ENCODE results near the gene CLMN. TPM values are rescaled to one million over a fixed set of nuclear protein-coding genes. Genes with fewer than 3 reads are reported as not detected.

The CLMN gene
- total and polyA plus RNA-seq, 10 of the 15 experiments (the other 5 are each of a cell fraction or from before 2014, with no cell fraction given) = 7.8 to 49.3 (median 18.5) TPM

DNA sequence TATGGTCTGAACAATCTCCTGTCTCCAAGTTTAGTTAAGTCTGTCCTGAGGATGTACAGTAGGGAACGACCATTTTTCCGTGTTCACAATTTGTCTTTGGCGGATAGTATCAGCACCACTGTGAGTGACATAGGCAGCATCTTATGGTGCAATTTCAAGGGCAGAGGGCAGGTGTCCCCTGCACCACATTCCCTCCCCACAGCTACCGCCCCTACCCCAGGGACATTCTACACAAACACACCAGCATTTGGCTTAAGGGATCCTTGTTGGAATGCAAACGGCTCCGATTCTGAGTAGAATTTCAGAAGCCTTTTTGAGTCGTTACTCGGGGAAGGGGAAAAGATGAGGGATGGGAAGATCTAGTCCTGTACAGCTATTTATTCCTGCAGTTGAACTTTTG is 137.3 kb downstream of the CLMN start:
- in situ Hi-C loops (cut with MboI) = no loop called here
- no peak for TF ChIP-seq ATF3 (IDR thresholded peaks at IDR 0.05; ENCODE audit: borderline replicate concordance, extremely low read depth, low read depth, low read length)
- TF ChIP-seq NFYB (IDR thresholded peaks at IDR 0.05; ENCODE audit: insufficient read depth, low read depth, low read length) = no peak
- TF ChIP-seq RBBP5 (conservative IDR thresholded peaks at IDR 0.05) = no peak
- TF ChIP-seq ZNF274 (IDR thresholded peaks at IDR 0.05; ENCODE audit: insufficient read depth, insufficient read length) = no peak
- TF ChIP-seq SRF (IDR thresholded peaks at IDR 0.05; ENCODE audit: low read depth in 2 of 2, low read length in 2 of 2) = no peak
- no peak for TF ChIP-seq BHLHE40 (IDR thresholded peaks at IDR 0.05; ENCODE audit: borderline replicate concordance in 1 of 2, low read depth in 2 of 2, low read length in 1 of 2)
- TF ChIP-seq NFIC (IDR thresholded peaks at IDR 0.05; ENCODE audit: low read depth, low read length) = no peak
- no peak for TF ChIP-seq RCOR1 (conservative IDR thresholded peaks at IDR 0.05; ENCODE audit: low read depth, low read length)
- TF ChIP-seq MEF2A (IDR thresholded peaks at IDR 0.05; ENCODE audit: insufficient read depth, low read depth, low read length) = no peak
- TF ChIP-seq ZSCAN29 (IDR thresholded peaks at IDR 0.05) = no peak
- no peak for TF ChIP-seq JUND (IDR thresholded peaks at IDR 0.05; ENCODE audit: low read depth, low read length)
- no peak for TF ChIP-seq NR2C1 (IDR thresholded peaks at IDR 0.05)
- no peak for TF ChIP-seq CEBPZ (IDR thresholded peaks at IDR 0.05; ENCODE audit: low read depth, low read length)
- TF ChIP-seq ZZZ3 (IDR thresholded peaks at IDR 0.05; ENCODE audit: control insufficient read depth, insufficient read length, low read depth) = no peak
- Histone ChIP-seq H2AFZ (ENCODE audit: control insufficient read depth, low read depth, low read length) (no peak overlapping the region), H3K79me2 (ENCODE audit: control insufficient read depth, insufficient read depth, low read length) (no peaks in the 10 kb centered on the region), H3K4me1 (ENCODE audit: control insufficient read depth, insufficient read depth, low read length) (no peaks in the 10 kb centered on the region), H4K20me1 (ENCODE audit: control insufficient read depth, insufficient read depth) (no peaks in the 10 kb centered on the region), H3K4me3 (no peak overlapping the region), H3K36me3 (ENCODE audit: control insufficient read depth in 2 of 2, insufficient read depth in 2 of 2, low read length in 1 of 2) (no peaks in the 10 kb centered on the region), H3K9ac (ENCODE audit: control insufficient read depth, insufficient read depth, low read length) (no peak overlapping the region), H3K27me3 (replicated peaks in 1 of 2; ENCODE audit: control insufficient read depth in 2 of 2, insufficient read depth in 2 of 2, low read length in 1 of 2) (no peaks in the 10 kb centered on the region), H3K4me2 (ENCODE audit: control insufficient read depth, insufficient read depth) (no peak overlapping the region), H3K27ac (ENCODE audit: control insufficient read depth, insufficient read depth) (no peak overlapping the region), H3K9me3 (replicated peaks; ENCODE audit: control insufficient read depth, insufficient read depth, low read length) (no peaks in the 10 kb centered on the region)
- ChIA-PET CTCF (interaction anchor here (1.1 to 5.8 kb wide), 4 partner anchors 8 to 179 kb away, joined by 3 to 54 read pairs (median 6); no protein-coding TSS in a partner anchor), POLR2A (interaction anchor here (0.8 to 1.7 kb wide), 2 partner anchors 9 to 11 kb away, joined by 4 to 7 read pairs; no protein-coding TSS in a partner anchor), SMC1A (ENCODE audit: uncharacterized antibody, unreplicated experiment) (interaction anchor here (0.6 to 3.9 kb wide), 10 partner anchors 10 to 145 kb away, joined by 3 to 36 read pairs (median 8); no protein-coding TSS in a partner anchor), RAD21 (ENCODE audit: unreplicated experiment) (interaction anchor here (1.0 to 4.7 kb wide), 4 partner anchors 25 to 145 kb away, joined by 3 to 23 read pairs (median 4); no protein-coding TSS in a partner anchor)
- intact Hi-C loops (cut with micrococcal nuclease; ENCODE audit: unreplicated experiment) = no loop called here
- no peak for ATAC-seq
- FAIRE-seq = no peak
- no TSS peak for BruUV-seq (replicated peaks)
- no peak for DNase-seq (ENCODE audit: low read depth, low spot score)
- 94% methylated on average over 8 of the region's 8 CpGs for WGBS (ENCODE audit: insufficient coverage, insufficient replicate concordance, low lambda C conversion rate, missing lambda C conversion rate)

Data from GM12878 (cell line).